GM19193 (cell line): Measurements from ENCODE around the gene IL17D.

Experiments used
- POLR2A ChIP-seq: IDR thresholded peaks from 4 replicates; pipeline ENCODE4 v1.6.1; 2011; ENCODE audit not compliant: insufficient read depth, insufficient read length; ENCODE audit errors: extremely low read depth

IL17D gene

GRCh38 chr13:20709782-20710181 is 6.3 kb downstream of the IL17D start:
- no peak for TF ChIP-seq POLR2A

- no peak for TF ChIP-seq POLR2A
Measured at GRCh38 chr13:20711301-20712044, 8.0 kb downstream of the IL17D start.

GRCh38 chr13:20713014-20713376 is 9.5 kb downstream of the IL17D start:
- no peak for TF ChIP-seq POLR2A

- TF ChIP-seq POLR2A = no peak
Measured at GRCh38 chr13:20713751-20714150, 10.3 kb downstream of the IL17D start.

- TF ChIP-seq POLR2A = no peak
Measured at GRCh38 chr13:20714161-20714560, 10.7 kb downstream of the IL17D start.

GRCh38 chr13:20714563-20715329 is 11.2 kb downstream of the IL17D start:
- no peak for TF ChIP-seq POLR2A

GRCh38 chr13:20715330-20715712 is 11.8 kb downstream of the IL17D start:
- no peak for TF ChIP-seq POLR2A

- no peak for TF ChIP-seq POLR2A
Measured at GRCh38 chr13:20716951-20717350, 13.5 kb downstream of the IL17D start.

- no peak for TF ChIP-seq POLR2A
Measured at GRCh38 chr13:20717581-20718542, 14.4 kb downstream of the IL17D start.

- TF ChIP-seq POLR2A = no peak
Measured at GRCh38 chr13:20718958-20719566, 15.6 kb downstream of the IL17D start.

GRCh38 chr13:20719783-20720182 is 16.3 kb downstream of the IL17D start:
- TF ChIP-seq POLR2A = no peak

- no peak for TF ChIP-seq POLR2A
Measured at GRCh38 chr13:20720499-20720898, 17.0 kb downstream of the IL17D start.

GRCh38 chr13:20721058-20721453 is 17.6 kb downstream of the IL17D start:
- no peak for TF ChIP-seq POLR2A

GRCh38 chr13:20721454-20722357 is 18.2 kb downstream of the IL17D start:
- no peak for TF ChIP-seq POLR2A
